Nephron progenitor cell (in vitro differentiated cells): ENCODE measurements around the gene ARID2.

ENCODE experiments used
- DNase-seq: peaks from one replicate; pipeline ENCODE4 v3.0.0; 2021
- H3K27ac Mint-ChIP-seq: 2 replicates; pipeline ENCODE4 v1.8.0; 2021; ENCODE audit warnings: mild to moderate bottlenecking, moderate library complexity, mixed read lengths
- H3K27me3 Mint-ChIP-seq: 2 replicates; pipeline ENCODE4 v1.8.0; 2021; ENCODE audit warnings: mild to moderate bottlenecking, low read depth, mixed read lengths; ENCODE audit not compliant: poor library complexity
- H3K36me3 Mint-ChIP-seq: 2 replicates; pipeline ENCODE4 v1.8.0; 2021; ENCODE audit warnings: low read depth, mixed read lengths
- H3K4me1 Mint-ChIP-seq: 2 replicates; pipeline ENCODE4 v1.8.0; 2021; ENCODE audit warnings: mixed read lengths
- H3K4me3 Mint-ChIP-seq: 2 replicates; pipeline ENCODE4 v1.8.0; 2021; ENCODE audit warnings: mild to moderate bottlenecking, moderate library complexity, mixed read lengths
- H3K9me3 Mint-ChIP-seq: 2 replicates; pipeline ENCODE4 v1.8.0; 2021; ENCODE audit warnings: mild to moderate bottlenecking, moderate library complexity, mixed read lengths
- CTCF ChIP-seq: fragments of 200-600 bp; sonication (generic); IDR thresholded peaks from 2 replicates; pipeline ENCODE4 v1.5.0; 2021; ENCODE audit warnings: antibody characterized with exemption

Gene ARID2

DNA sequence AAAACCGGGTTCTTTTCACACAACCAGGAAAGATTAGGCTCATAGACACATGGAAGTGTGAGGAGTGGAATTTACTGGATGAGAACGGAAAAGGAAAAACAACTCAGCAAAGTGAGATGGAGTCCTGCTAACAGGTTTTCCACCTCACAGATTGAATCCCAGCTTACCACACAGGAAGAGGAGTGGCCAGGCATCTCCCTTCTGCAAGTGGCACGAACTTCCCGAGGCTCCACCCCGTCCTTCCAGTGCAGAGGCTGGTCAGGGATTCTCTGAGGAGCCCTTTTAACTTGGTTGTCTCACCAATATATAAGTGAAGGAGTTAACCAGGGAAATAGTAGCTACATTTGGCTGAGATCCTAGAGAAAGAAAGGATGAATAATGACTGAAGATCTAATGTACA is 158.0 kb downstream of the ARID2 start:
- Mint-ChIP-seq H3K27me3 (no peaks in the 10 kb centered on the region), H3K36me3 (peaks cover 62% of the 10 kb centered on the region), H3K9me3 (peaks cover 12% of the 10 kb centered on the region), H3K4me1 (no peaks in the 10 kb centered on the region), H3K27ac (peak overlapping the region; percentile 41), H3K4me3 (no peak overlapping the region)
- no peak for TF ChIP-seq CTCF
- no peak for DNase-seq

- H3K4me3 Mint-ChIP-seq: no peak overlapping the region
- peaks cover 59% of the 10 kb centered on the region for H3K36me3 Mint-ChIP-seq
- no peaks in the 10 kb centered on the region for H3K4me1 Mint-ChIP-seq
- no peak for DNase-seq
- H3K27me3 Mint-ChIP-seq: no peaks in the 10 kb centered on the region
- H3K27ac Mint-ChIP-seq: no peak overlapping the region
- H3K9me3 Mint-ChIP-seq: peaks cover 11% of the 10 kb centered on the region
- no peak for TF ChIP-seq CTCF
These were observed 160.8 kb downstream of the ARID2 start for GRCh38 chr12:45890276-45890675.

- Mint-ChIP-seq H3K27ac (no peak overlapping the region), H3K36me3 (peaks cover 60% of the 10 kb centered on the region), H3K9me3 (peaks cover 15% of the 10 kb centered on the region), H3K27me3 (no peaks in the 10 kb centered on the region), H3K4me3 (no peak overlapping the region), H3K4me1 (no peaks in the 10 kb centered on the region)
- no peak for DNase-seq
- no peak for TF ChIP-seq CTCF
These were observed 163.7 kb downstream of the ARID2 start for GRCh38 chr12:45893240-45893639.

- no peaks in the 10 kb centered on the region for H3K4me1 Mint-ChIP-seq
- no peaks in the 10 kb centered on the region for H3K27me3 Mint-ChIP-seq
- H3K27ac Mint-ChIP-seq: peak overlapping the region; percentile 48
- no peak for DNase-seq
- no peak for TF ChIP-seq CTCF
- peaks cover 25% of the 10 kb centered on the region for H3K9me3 Mint-ChIP-seq
- no peak overlapping the region for H3K4me3 Mint-ChIP-seq
- H3K36me3 Mint-ChIP-seq: peaks cover 77% of the 10 kb centered on the region
These were observed 166.5 kb downstream of the ARID2 start for GRCh38 chr12:45895961-45896360.

- no peak for TF ChIP-seq CTCF
- Mint-ChIP-seq H3K36me3 (peaks cover 85% of the 10 kb centered on the region), H3K27me3 (no peaks in the 10 kb centered on the region), H3K27ac (no peak overlapping the region), H3K4me3 (no peak overlapping the region), H3K4me1 (no peaks in the 10 kb centered on the region), H3K9me3 (peaks cover 25% of the 10 kb centered on the region)
- DNase-seq: no peak
These were observed 168.6 kb downstream of the ARID2 start for GRCh38 chr12:45898094-45898493.

DNA sequence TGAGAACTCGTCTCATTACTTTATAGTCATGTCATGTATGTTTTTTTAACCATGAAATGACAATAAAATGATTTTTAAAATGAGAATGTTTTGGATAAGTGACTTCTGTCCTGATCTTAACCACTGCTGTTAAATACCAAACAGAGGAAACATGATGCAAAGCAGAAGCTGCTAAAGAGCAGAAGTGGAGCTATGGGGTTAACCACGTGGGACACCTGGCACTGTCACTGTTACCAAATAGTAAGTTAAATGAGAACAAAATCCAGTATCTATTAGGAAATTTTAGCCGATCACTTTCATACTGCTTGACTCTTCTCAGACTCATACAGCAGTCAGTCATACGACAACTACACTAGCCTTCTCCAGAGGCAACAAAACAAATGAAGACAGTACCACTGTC is 178.4 kb downstream of the ARID2 start:
- H3K27me3 Mint-ChIP-seq: peaks cover 3% of the 10 kb centered on the region
- H3K4me3 Mint-ChIP-seq: no peak overlapping the region
- no peak for DNase-seq
- no peak for TF ChIP-seq CTCF
- H3K36me3 Mint-ChIP-seq: peaks cover 44% of the 10 kb centered on the region
- peaks cover 11% of the 10 kb centered on the region for H3K4me1 Mint-ChIP-seq
- H3K9me3 Mint-ChIP-seq: no peaks in the 10 kb centered on the region
- H3K27ac Mint-ChIP-seq: no peak overlapping the region
